ENCODE results near the gene KRTAP12-4.

KRTAP12-4 gene

GRCh38 chr21:44609193-44609592 is 45.3 kb downstream of the KRTAP12-4 start:
- no peak for DNase-seq
- Histone ChIP-seq H3K27me3 (peaks cover 0 to 21% of the 10 kb centered on the region in 2 donors), H3K27ac (no peak overlapping the region), H3K4me3 (no peak overlapping the region), H3K4me1 (no peaks in the 10 kb centered on the region), H3K36me3 (no peaks in the 10 kb centered on the region), H3K9me3 (peaks cover 0 to 24% (median 21%) of the 10 kb centered on the region in 3 donors)
- intact Hi-C loops (cut with DNase I; ENCODE audit: low total_unique reads), result no loop called here
- no peak for TF ChIP-seq CTCF (IDR thresholded peaks at IDR 0.05)

GRCh38 chr21:44606495-44606894 is 48.0 kb downstream of the KRTAP12-4 start:
- H3K9me3 ChIP-seq, result peaks cover 0 to 18% (median 17%) of the 10 kb centered on the region in 3 donors
- H3K36me3 ChIP-seq, result no peaks in the 10 kb centered on the region
- no peak for TF ChIP-seq CTCF (IDR thresholded peaks at IDR 0.05)
- no peak for DNase-seq
- intact Hi-C loops (cut with DNase I; ENCODE audit: low total_unique reads), result no loop called here
- H3K27ac ChIP-seq, result no peak overlapping the region
- H3K4me1 ChIP-seq, result no peaks in the 10 kb centered on the region
- no peak overlapping the region for H3K4me3 ChIP-seq
- peaks cover 0 to 26% of the 10 kb centered on the region in 2 donors for H3K27me3 ChIP-seq

Measured in tibial artery (tissue), 4 donors.